ENCODE results near the gene R3HDML. TPM values are rescaled to one million over a fixed set of nuclear protein-coding genes. Genes with fewer than 3 reads are reported as not detected.
"Not testable (repeated sequence)": the region's sequence is repeated elsewhere in the genome, so short reads cannot be mapped to it uniquely, and the experiment has no call there.

Gene R3HDML
- total RNA-seq, 2 experiments from 2014 or later = not detected

- intact Hi-C loops (cut with micrococcal nuclease) = loop anchor here (10.0 kb wide), 1 partner anchor 200 kb away; no protein-coding TSS in a partner anchor
- no peak for DNase-seq
- ATAC-seq = no peak
- no peak for TF ChIP-seq CTCF (IDR thresholded peaks at IDR 0.05)
- H3K36me3 Mint-ChIP-seq (ENCODE audit: low read depth) = peaks cover 2% of the 10 kb centered on the region
- ChIA-PET POLR2A (no interaction called here), CTCF (interaction anchor here (1.4 to 8.3 kb wide), 3 partner anchors 12 to 99 kb away, joined by 4 to 444 read pairs (median 10); no protein-coding TSS in a partner anchor)
- peaks cover 8% of the 10 kb centered on the region for H3K4me1 Mint-ChIP-seq (ENCODE audit: low read depth)
- no peak overlapping the region for H3K4me3 Mint-ChIP-seq
- H3K27me3 Mint-ChIP-seq = no peaks in the 10 kb centered on the region
- no peaks in the 10 kb centered on the region for H3K9me3 Mint-ChIP-seq
- no peak overlapping the region for H3K27ac Mint-ChIP-seq
Observed at GRCh38 chr20:44314870-44315269, 22.0 kb upstream of the R3HDML start.

GRCh38 chr20:44319839-44320422, 16.9 kb upstream of the R3HDML start:
- no peaks in the 10 kb centered on the region for H3K36me3 Mint-ChIP-seq (ENCODE audit: low read depth)
- H3K4me3 Mint-ChIP-seq = no peak overlapping the region
- no peak for TF ChIP-seq CTCF (IDR thresholded peaks at IDR 0.05)
- H3K9me3 Mint-ChIP-seq = no peaks in the 10 kb centered on the region
- no peaks in the 10 kb centered on the region for H3K4me1 Mint-ChIP-seq (ENCODE audit: low read depth)
- ChIA-PET CTCF (interaction anchor here (4.7 to 7.8 kb wide), 2 partner anchors 8 to 103 kb away, joined by 28 to 62 read pairs; partner anchors contain the start of gene FITM2), POLR2A (interaction anchor here (0.6 kb wide), 2 partner anchors 10 to 147 kb away, joined by 3 read pairs; no protein-coding TSS in a partner anchor)
- intact Hi-C loops (cut with micrococcal nuclease) = loop anchor here (10.0 kb wide), 1 partner anchor 205 kb away; no protein-coding TSS in a partner anchor
- H3K27me3 Mint-ChIP-seq = no peaks in the 10 kb centered on the region
- DNase-seq = no peak
- H3K27ac Mint-ChIP-seq = no peak overlapping the region
- no peak for ATAC-seq

GRCh38 chr20:44324343-44324742, 12.5 kb upstream of the R3HDML start:
- Mint-ChIP-seq H3K27me3 (no peaks in the 10 kb centered on the region), H3K4me3 (no peak overlapping the region), H3K4me1 (ENCODE audit: low read depth) (no peaks in the 10 kb centered on the region), H3K9me3 (no peaks in the 10 kb centered on the region), H3K36me3 (ENCODE audit: low read depth) (no peaks in the 10 kb centered on the region), H3K27ac (no peak overlapping the region)
- no peak for DNase-seq
- POLR2A ChIA-PET = no interaction called here
- TF ChIP-seq CTCF (IDR thresholded peaks at IDR 0.05) = no peak
- intact Hi-C loops (cut with micrococcal nuclease) = no loop called here
- CTCF ChIA-PET = interaction anchor here (1.8 to 4.7 kb wide), 2 partner anchors 13 to 134 kb away, joined by 5 to 25 read pairs; partner anchors contain the start of gene FITM2
- no peak for ATAC-seq

- no peaks in the 10 kb centered on the region for H3K4me1 Mint-ChIP-seq (ENCODE audit: low read depth)
- H3K36me3 Mint-ChIP-seq (ENCODE audit: low read depth) = no peaks in the 10 kb centered on the region
- ATAC-seq (peak; percentile 79), DNase-seq (peak; percentile 33)
- POLR2A ChIA-PET = interaction anchor here (0.6 to 0.8 kb wide), 3 partner anchors 13 to 56 kb away, joined by 3 to 4 read pairs (median 3); no protein-coding TSS in a partner anchor
- H3K27ac Mint-ChIP-seq = peak overlapping the region; percentile 34
- intact Hi-C loops (cut with micrococcal nuclease) = no loop called here
- peak; percentile 40 for TF ChIP-seq CTCF (IDR thresholded peaks at IDR 0.05)
- CTCF ChIA-PET = interaction anchor here (1.4 to 4.7 kb wide), 5 partner anchors 12 to 111 kb away, joined by 4 to 25 read pairs (median 5); partner anchors contain the start of gene FITM2
- H3K4me3 Mint-ChIP-seq = peak overlapping the region; percentile 15
- H3K9me3 Mint-ChIP-seq = no peaks in the 10 kb centered on the region
- no peaks in the 10 kb centered on the region for H3K27me3 Mint-ChIP-seq
Observed at GRCh38 chr20:44326391-44327159, 10.3 kb upstream of the R3HDML start.

GRCh38 chr20:44327748-44328147, 9.1 kb upstream of the R3HDML start:
- H3K27ac Mint-ChIP-seq; intact Hi-C loops (cut with micrococcal nuclease); H3K4me1 Mint-ChIP-seq (ENCODE audit: low read depth); H3K9me3 Mint-ChIP-seq; H3K36me3 Mint-ChIP-seq (ENCODE audit: low read depth); ATAC-seq; H3K4me3 Mint-ChIP-seq; DNase-seq; POLR2A ChIA-PET; H3K27me3 Mint-ChIP-seq: not testable (repeated sequence)
- CTCF ChIA-PET = interaction anchor here (1.1 to 4.7 kb wide), 3 partner anchors 10 to 16 kb away, joined by 4 to 25 read pairs (median 4); partner anchors contain the start of gene FITM2
